CD8-positive, alpha-beta memory T cell (primary cell): Measurements from ENCODE around the gene LONP2. TPM values are rescaled to one million over a fixed set of nuclear protein-coding genes. Genes with fewer than 3 reads are reported as not detected.
"Not testable (repeated sequence)": the region's sequence is repeated elsewhere in the genome, so short reads cannot be mapped to it uniquely, and the experiment has no call there.

ENCODE experiments used
- CTCF ChIA-PET: fragments of 350-600 bp; sonication (Branson Sonifier 250); formaldehyde crosslinking; loops from one replicate; lab custom pipeline; 2021; ENCODE audit warnings: antibody characterized with exemption; lab: Charles Lee
- POLR2A ChIA-PET: fragments of 350-600 bp; sonication (Branson Sonifier 250); formaldehyde crosslinking; loops from one replicate; lab custom pipeline; 2021; ENCODE audit warnings: antibody characterized with exemption; lab: Charles Lee
- DNase-seq, 5 donors: peaks; one replicate each; pipeline versions ENCODE4 v3.0.0 to v3.0.0-alpha.2; 2020 to 2022; ENCODE audit warnings: mixed read lengths in 1 of 5
- H3K27ac ChIP-seq: one replicate; pipeline ENCODE4 v1.7.0; 2013; ENCODE audit warnings: low read depth, mild to moderate bottlenecking, low read length, moderate library complexity
- H3K27me3 ChIP-seq: 2 replicates; pipeline ENCODE4 v1.7.0; 2013; ENCODE audit warnings: low read length, mild to moderate bottlenecking; ENCODE audit not compliant: insufficient read depth, poor library complexity, severe bottlenecking
- H3K36me3 ChIP-seq: 2 replicates; pipeline ENCODE4 v1.7.0; 2013; ENCODE audit warnings: mild to moderate bottlenecking, low read length, moderate library complexity; ENCODE audit not compliant: insufficient read depth
- H3K4me1 ChIP-seq: 2 replicates; pipeline ENCODE4 v1.7.0; 2013; ENCODE audit warnings: mild to moderate bottlenecking, low read length, moderate library complexity; ENCODE audit not compliant: insufficient read depth
- H3K4me3 ChIP-seq: 2 replicates; pipeline ENCODE4 v1.7.0; 2013; ENCODE audit warnings: mild to moderate bottlenecking, low read length
- H3K9me3 ChIP-seq: 2 replicates; pipeline ENCODE4 v1.7.0; 2013; ENCODE audit warnings: mild to moderate bottlenecking, low read length
- H3K27ac Mint-ChIP-seq, 8 donors: one replicate each; pipeline ENCODE4 v1.8.0; 2020 to 2021; ENCODE audit warnings: mixed read lengths in 8 of 8, mild to moderate bottlenecking in 6 of 8, inconsistent platforms in 3 of 8, moderate library complexity in 3 of 8
- H3K27me3 Mint-ChIP-seq, 2 donors: one replicate each; pipeline ENCODE4 v1.8.0; 2020 to 2021; ENCODE audit warnings: mixed read lengths in 2 of 2, mild to moderate bottlenecking in 1 of 2, moderate library complexity in 1 of 2
- H3K36me3 Mint-ChIP-seq, 3 donors: one replicate each; pipeline ENCODE4 v1.8.0; 2020 to 2021; ENCODE audit warnings: mixed read lengths in 3 of 3, inconsistent platforms in 1 of 3, mild to moderate bottlenecking in 1 of 3
- H3K4me1 Mint-ChIP-seq, 3 donors: one replicate each; pipeline ENCODE4 v1.8.0; 2020 to 2021; ENCODE audit warnings: mixed read lengths in 3 of 3, inconsistent platforms in 1 of 3, mild to moderate bottlenecking in 1 of 3
- H3K4me3 Mint-ChIP-seq, 7 donors: one replicate each; pipeline ENCODE4 v1.8.0; 2020 to 2021; ENCODE audit warnings: mixed read lengths in 7 of 7, mild to moderate bottlenecking in 6 of 7, moderate library complexity in 4 of 7, inconsistent platforms in 2 of 7
- H3K9me3 Mint-ChIP-seq, 5 donors: one replicate each; pipeline ENCODE4 v1.8.0; 2020 to 2022; ENCODE audit warnings: mixed read lengths in 5 of 5, mild to moderate bottlenecking in 3 of 5, moderate library complexity in 2 of 5, inconsistent platforms in 1 of 5
- polyA plus RNA-seq: library from polyadenylated mRNA; unstranded; fragments of 300-500 nt; fragmentation: Illumina TruSeq; gene quantifications from one replicate; pipeline ENCODE4 v1.2.3, GENCODE V29; 2021
- total RNA-seq, 2 experiments: library from RNA; stranded (reverse); gene quantifications; one replicate each; pipeline ENCODE4 v1.2.3, GENCODE V29; 2021

The LONP2 gene
- total and polyA plus RNA-seq, 3 experiments from 2014 or later: 39.1 to 55.7 (median 54.9) TPM

- Histone ChIP-seq H3K27ac (peak overlapping the region; percentile 90), H3K27me3 (no peaks in the 10 kb centered on the region), H3K4me3 (no peak overlapping the region), H3K36me3 (no peaks in the 10 kb centered on the region), H3K4me1 (peaks cover 22% of the 10 kb centered on the region), H3K9me3 (no peaks in the 10 kb centered on the region)
- ChIA-PET POLR2A (interaction anchor here (0.7 to 2.7 kb wide), 2 partner anchors 17 to 241 kb away, joined by 3 to 29 read pairs; partner anchors contain the start of gene SIAH1), CTCF (interaction anchor here (3.0 kb wide), 1 partner anchor 256 kb away, joined by 16 read pairs; no protein-coding TSS in a partner anchor)
- peak overlapping the region in 1 of 7 donors; percentile 34 for H3K4me3 Mint-ChIP-seq
- H3K27me3 Mint-ChIP-seq: no peaks in the 10 kb centered on the region
- peak overlapping the region in 1 of 8 donors; percentile 50 for H3K27ac Mint-ChIP-seq
- H3K36me3 Mint-ChIP-seq: peaks cover 0 to 5% (median 0%) of the 10 kb centered on the region in 3 donors
- peaks cover 24 to 48% (median 45%) of the 10 kb centered on the region in 3 donors for H3K4me1 Mint-ChIP-seq
- no peaks in the 10 kb centered on the region for H3K9me3 Mint-ChIP-seq
- DNase-seq: no peak
These were observed 123.4 kb downstream of the LONP2 start for GRCh38 chr16:48367441-48368049.

DNA sequence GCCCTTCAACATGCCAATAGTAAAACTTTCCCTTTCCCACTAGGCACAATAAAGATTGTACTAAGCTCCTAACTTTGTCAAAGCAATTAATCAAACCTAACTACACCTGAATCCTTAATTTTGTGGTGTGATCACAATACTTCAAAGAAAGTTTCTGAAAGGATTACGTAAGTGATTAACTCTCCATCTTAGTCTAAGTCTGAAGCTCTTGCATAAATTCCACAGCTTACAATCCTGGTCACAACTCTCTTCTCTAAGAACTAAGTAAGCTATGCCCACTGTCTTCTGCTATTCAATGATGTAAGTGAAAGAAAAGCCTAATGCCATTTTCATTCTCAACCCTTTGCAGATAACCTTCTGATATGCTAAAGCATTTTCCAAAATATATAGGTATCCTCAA lies 125.7 kb downstream of the LONP2 start:
- H3K4me3 ChIP-seq: no peak overlapping the region
- CTCF ChIA-PET: interaction anchor here (1.4 to 2.0 kb wide), 4 partner anchors 22 to 260 kb away, joined by 3 to 7 read pairs (median 4); no protein-coding TSS in a partner anchor

DNA sequence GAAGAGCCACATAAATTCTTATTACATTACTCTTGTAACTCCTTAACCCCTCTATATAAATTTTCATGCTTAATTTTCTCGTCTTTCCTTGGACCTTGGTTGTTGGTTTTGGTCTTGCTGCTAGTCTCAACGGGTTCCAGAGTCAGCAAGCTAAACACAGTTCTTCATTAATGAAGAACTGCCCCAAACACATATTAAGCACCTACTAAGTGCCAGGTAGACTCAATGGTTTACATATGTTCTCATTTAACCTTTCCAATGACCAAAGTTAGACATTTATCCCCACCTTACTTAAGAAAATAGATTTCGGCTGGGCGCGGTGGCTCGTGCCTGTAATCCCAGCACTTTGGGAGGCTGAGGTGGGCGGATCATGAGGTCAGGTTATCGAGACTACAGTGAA lies 126.1 kb downstream of the LONP2 start:
- no peaks in the 10 kb centered on the region for H3K9me3 ChIP-seq
- Mint-ChIP-seq H3K9me3 (no peaks in the 10 kb centered on the region), H3K4me3 (peak overlapping the region in 1 of 7 donors; percentile 30), H3K36me3 (peaks cover 0 to 3% (median 0%) of the 10 kb centered on the region in 3 donors), H3K27me3 (no peaks in the 10 kb centered on the region), H3K4me1 (peaks cover 16 to 34% (median 32%) of the 10 kb centered on the region in 3 donors), H3K27ac (no peak overlapping the region)
- ChIA-PET CTCF (interaction anchor here (1.4 to 2.0 kb wide), 3 partner anchors 245 to 260 kb away, joined by 4 to 7 read pairs (median 4); no protein-coding TSS in a partner anchor), POLR2A (interaction anchor here (0.9 kb wide), 1 partner anchor 14 kb away, joined by 3 read pairs; no protein-coding TSS in a partner anchor)
- H3K4me3 ChIP-seq: no peak overlapping the region
- DNase-seq: no peak
- no peak overlapping the region for H3K27ac ChIP-seq
- H3K36me3 ChIP-seq: no peaks in the 10 kb centered on the region
- H3K4me1 ChIP-seq: peaks cover 22% of the 10 kb centered on the region
- H3K27me3 ChIP-seq: no peaks in the 10 kb centered on the region

More for the DNA sequence above, 125.7 kb downstream of the LONP2 start:
- no peaks in the 10 kb centered on the region for H3K27me3 ChIP-seq
- DNase-seq: no peak
- no peaks in the 10 kb centered on the region for H3K27me3 Mint-ChIP-seq
- peak overlapping the region in 1 of 7 donors; percentile 30 for H3K4me3 Mint-ChIP-seq
- peaks cover 20 to 39% (median 36%) of the 10 kb centered on the region in 3 donors for H3K4me1 Mint-ChIP-seq
- H3K4me1 ChIP-seq: peaks cover 22% of the 10 kb centered on the region
- POLR2A ChIA-PET: interaction anchor here (0.7 to 0.9 kb wide), 2 partner anchors 15 to 240 kb away, joined by 3 read pairs; partner anchors contain the start of gene N4BP1
- H3K9me3 ChIP-seq: no peaks in the 10 kb centered on the region
- no peak overlapping the region for H3K27ac Mint-ChIP-seq
- H3K27ac ChIP-seq: no peak overlapping the region
- H3K36me3 Mint-ChIP-seq: peaks cover 0 to 3% (median 0%) of the 10 kb centered on the region in 3 donors
- H3K9me3 Mint-ChIP-seq: no peaks in the 10 kb centered on the region
- H3K36me3 ChIP-seq: no peaks in the 10 kb centered on the region

DNA sequence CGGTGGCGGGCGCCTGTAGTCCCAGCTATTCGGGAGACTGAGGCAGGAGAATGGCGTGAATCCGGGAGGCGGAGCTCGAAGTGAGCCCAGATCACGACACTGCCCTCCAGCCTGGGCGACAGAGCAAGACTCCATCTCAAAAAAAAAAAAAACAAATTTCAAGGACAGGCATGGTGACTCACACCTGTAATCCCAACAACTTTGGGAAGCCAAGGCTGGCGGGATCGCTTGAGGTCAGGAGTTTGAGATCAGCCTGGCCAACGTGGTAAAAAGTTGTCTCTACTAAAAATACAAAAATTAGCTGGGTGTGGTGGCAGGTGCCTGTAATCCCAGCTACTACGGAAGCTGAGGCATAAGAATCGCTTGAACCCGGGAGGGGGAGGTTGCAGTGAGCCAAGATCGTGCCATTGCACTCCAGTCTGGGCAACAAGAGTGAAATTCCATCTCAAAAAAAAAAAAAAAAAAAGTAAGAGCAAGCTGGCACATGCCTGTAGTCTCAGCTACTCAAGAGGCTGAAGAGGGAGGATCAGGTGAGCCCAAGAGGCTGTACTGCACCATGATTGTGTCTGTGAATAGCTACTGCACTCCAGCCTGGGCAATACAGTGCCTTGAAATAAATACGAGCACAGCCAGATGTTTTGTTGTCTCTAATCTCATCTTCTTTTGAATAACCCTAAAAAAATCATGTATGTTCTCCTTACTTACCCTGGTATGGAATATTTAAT lies 126.7 kb downstream of the LONP2 start:
- H3K9me3 ChIP-seq, DNase-seq, H3K4me3 ChIP-seq, H3K9me3 Mint-ChIP-seq, H3K36me3 Mint-ChIP-seq, H3K27me3 ChIP-seq, H3K4me3 Mint-ChIP-seq, H3K36me3 ChIP-seq, H3K27ac Mint-ChIP-seq, H3K27ac ChIP-seq, H3K27me3 Mint-ChIP-seq: not testable (repeated sequence)
- H3K4me1 Mint-ChIP-seq: peaks cover 11 to 29% (median 26%) of the 10 kb centered on the region in 3 donors
- H3K4me1 ChIP-seq: peaks cover 17% of the 10 kb centered on the region
- ChIA-PET POLR2A (interaction anchor here (1.0 kb wide), 1 partner anchor 242 kb away, joined by 3 read pairs; no protein-coding TSS in a partner anchor), CTCF (interaction anchor here (1.4 to 1.6 kb wide), 2 partner anchors 244 to 252 kb away, joined by 4 read pairs; no protein-coding TSS in a partner anchor)

DNA sequence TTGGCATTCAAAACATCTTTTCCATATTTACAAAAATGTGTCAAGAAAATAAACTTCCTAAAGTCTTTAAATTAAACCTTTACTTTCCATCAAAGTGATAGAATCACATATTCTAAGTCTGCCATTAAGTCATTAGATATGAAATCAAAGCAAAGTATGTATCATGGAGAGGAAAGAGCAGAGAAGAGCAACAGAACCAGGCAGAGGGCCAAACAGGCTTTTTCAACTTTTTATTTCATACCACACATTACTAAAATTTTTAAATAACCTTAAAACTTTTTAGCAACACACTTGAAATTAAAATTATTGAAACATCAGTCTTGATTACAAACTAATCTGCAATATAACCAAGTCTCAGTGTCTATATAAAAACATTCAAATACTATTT lies 127.3 kb downstream of the LONP2 start:
- no peak for DNase-seq
- Mint-ChIP-seq H3K4me3 (no peak overlapping the region), H3K27me3 (no peaks in the 10 kb centered on the region), H3K36me3 (no peaks in the 10 kb centered on the region), H3K9me3 (no peaks in the 10 kb centered on the region), H3K4me1 (peaks cover 8 to 25% (median 22%) of the 10 kb centered on the region in 3 donors), H3K27ac (no peak overlapping the region)
- Histone ChIP-seq H3K27ac (no peak overlapping the region), H3K4me1 (peaks cover 16% of the 10 kb centered on the region), H3K4me3 (no peak overlapping the region), H3K36me3 (no peaks in the 10 kb centered on the region), H3K9me3 (no peaks in the 10 kb centered on the region), H3K27me3 (no peaks in the 10 kb centered on the region)
- POLR2A ChIA-PET: interaction anchor here (1.0 kb wide), 1 partner anchor 241 kb away, joined by 3 read pairs; no protein-coding TSS in a partner anchor
- CTCF ChIA-PET: no interaction called here

DNA sequence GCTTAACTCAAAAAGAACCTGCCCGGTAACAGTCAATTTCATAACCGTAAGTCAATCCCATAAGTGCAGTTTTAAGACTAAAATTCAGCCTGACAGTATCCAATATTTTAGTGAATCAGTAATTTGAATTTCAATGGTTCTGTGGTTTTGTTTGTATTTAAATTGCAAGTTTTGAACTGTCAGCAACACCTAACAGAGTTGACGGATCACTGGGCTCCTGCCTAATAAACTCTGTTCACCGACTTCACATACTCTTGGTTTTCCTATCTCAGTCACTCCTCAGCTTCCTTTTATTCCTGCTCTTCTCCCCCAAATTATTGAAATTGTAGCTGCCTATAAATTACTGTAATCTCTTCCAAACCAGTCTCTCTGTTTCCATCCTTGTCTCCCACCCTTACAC lies 128.6 kb downstream of the LONP2 start:
- H3K27me3 Mint-ChIP-seq: no peaks in the 10 kb centered on the region
- Histone ChIP-seq H3K36me3 (no peaks in the 10 kb centered on the region), H3K27me3 (no peaks in the 10 kb centered on the region), H3K27ac (no peak overlapping the region), H3K4me1 (peaks cover 4% of the 10 kb centered on the region), H3K9me3 (no peaks in the 10 kb centered on the region), H3K4me3 (no peak overlapping the region)
- DNase-seq: no peak
- H3K9me3 Mint-ChIP-seq: no peaks in the 10 kb centered on the region
- H3K4me3 Mint-ChIP-seq: no peak overlapping the region
- POLR2A ChIA-PET: no interaction called here
- H3K36me3 Mint-ChIP-seq: no peaks in the 10 kb centered on the region
- H3K4me1 Mint-ChIP-seq: peaks cover 2 to 16% (median 12%) of the 10 kb centered on the region in 3 donors
- CTCF ChIA-PET: interaction anchor here (1.0 kb wide), 1 partner anchor 258 kb away, joined by 3 read pairs; no protein-coding TSS in a partner anchor
- H3K27ac Mint-ChIP-seq: no peak overlapping the region

- POLR2A ChIA-PET: no interaction called here
- no peaks in the 10 kb centered on the region for H3K9me3 Mint-ChIP-seq
- no peak for DNase-seq
- H3K27me3 ChIP-seq: no peaks in the 10 kb centered on the region
- H3K27me3 Mint-ChIP-seq: no peaks in the 10 kb centered on the region
- H3K4me1 Mint-ChIP-seq: peaks cover 6 to 23% (median 17%) of the 10 kb centered on the region in 3 donors
- no peaks in the 10 kb centered on the region for H3K36me3 ChIP-seq
- CTCF ChIA-PET: no interaction called here
- no peak overlapping the region for H3K4me3 ChIP-seq
- no peak overlapping the region for H3K27ac ChIP-seq
- no peaks in the 10 kb centered on the region for H3K36me3 Mint-ChIP-seq
- H3K9me3 ChIP-seq: no peaks in the 10 kb centered on the region
- no peak overlapping the region for H3K4me3 Mint-ChIP-seq
- no peak overlapping the region for H3K27ac Mint-ChIP-seq
- H3K4me1 ChIP-seq: peaks cover under 1% of the 10 kb centered on the region
These were observed 129.3 kb downstream of the LONP2 start for GRCh38 chr16:48373258-48374029.
